ENCODE measurements around the gene FUOM. TPM values are rescaled to one million over a fixed set of nuclear protein-coding genes. Genes with fewer than 3 reads are reported as not detected.
A peak's percentile ranks its signal among the peaks of the same experiment; 100 is the strongest.
"Not testable (repeated sequence)": the region's sequence is repeated elsewhere in the genome, so short reads cannot be mapped to it uniquely, and the experiment has no call there.

Gene FUOM
- polyA plus RNA-seq, 3 donors, result 29.8 to 56.8 (median 39.0) TPM

GRCh38 chr10:133377818-133378250, 20.0 kb upstream of the FUOM start:
- WGBS (ENCODE audit: insufficient coverage), result 39% methylated on average over 20 of the region's 20 CpGs
- Mint-ChIP-seq H3K27me3 (ENCODE audit: low read depth in 3 of 3) (peaks cover 6 to 25% (median 19%) of the 10 kb centered on the region in 3 donors), H3K4me1 (peaks cover 34% of the 10 kb centered on the region), H3K27ac (peak overlapping the region in 2 of 7 donors; percentile 43 to 65), H3K9me3 (peaks cover 0 to 2% (median 0%) of the 10 kb centered on the region in 7 donors), H3K36me3 (peaks cover 2 to 8% of the 10 kb centered on the region in 2 donors), H3K4me3 (peak overlapping the region; percentile 85 to 92)
- Histone ChIP-seq H3K4me2 (replicated peaks; ENCODE audit: extremely low read depth, low read length, poor library complexity, severe bottlenecking) (peak overlapping the region; percentile 90), H3K4me1 (ENCODE audit: control insufficient read depth in 1 of 2, insufficient read depth in 2 of 2, low read length in 2 of 2) (peaks cover 39 to 50% of the 10 kb centered on the region in 2 donors), H3K9me3 (replicated peaks in 1 of 2; ENCODE audit: control insufficient read depth in 1 of 2, insufficient read depth in 1 of 2, low read length in 2 of 2) (no peaks in the 10 kb centered on the region), H3K27ac (ENCODE audit: low read depth in 1 of 2, low read length in 2 of 2) (no peak overlapping the region), H2AFZ (ENCODE audit: insufficient read depth, low read depth, low read length, poor library complexity, severe bottlenecking) (peak overlapping the region; percentile 91), H3K4me3 (replicated peaks in 1 of 3; ENCODE audit: low read depth in 2 of 3, low read length in 3 of 3) (peak overlapping the region; percentile 58 to 88 (median 65)), H3K79me2 (ENCODE audit: insufficient read depth, low read length) (no peaks in the 10 kb centered on the region), H3K9ac (ENCODE audit: insufficient read depth, low read length, poor library complexity, severe bottlenecking) (peak overlapping the region; percentile 62), H3K27me3 (ENCODE audit: control insufficient read depth in 2 of 2, insufficient read depth in 2 of 2, low read length in 2 of 2) (peaks cover 0 to 6% of the 10 kb centered on the region in 2 donors), H3K36me3 (replicated peaks in 1 of 2; ENCODE audit: control insufficient read depth in 1 of 2, insufficient read depth in 2 of 2, low read length in 2 of 2) (no peaks in the 10 kb centered on the region), H4K20me1 (ENCODE audit: insufficient read depth, low read length) (no peaks in the 10 kb centered on the region)
- intact Hi-C loops (cut with micrococcal nuclease), result loop anchor here in 1 of 2 donors (10.0 kb wide), 1 partner anchor 1073 kb away; the partner anchor contains the start of gene STK32C
- TF ChIP-seq CTCF (IDR thresholded peaks at IDR 0.05), result no peak
- DNase-seq, result no peak

- H3K27ac ChIP-seq (ENCODE audit: low read depth in 1 of 2, low read length in 2 of 2), result no peak overlapping the region
- peak overlapping the region; percentile 62 for H3K9ac ChIP-seq (ENCODE audit: insufficient read depth, low read length, poor library complexity, severe bottlenecking)
- H4K20me1 ChIP-seq (ENCODE audit: insufficient read depth, low read length), result no peaks in the 10 kb centered on the region
- no peak for DNase-seq
- Mint-ChIP-seq H3K4me1 (peaks cover 36% of the 10 kb centered on the region), H3K27ac (no peak overlapping the region), H3K9me3 (peaks cover 0 to 2% (median 0%) of the 10 kb centered on the region in 7 donors), H3K36me3 (peaks cover 0 to 6% of the 10 kb centered on the region in 2 donors), H3K4me3 (peak overlapping the region in 1 of 2 donors; percentile 39), H3K27me3 (ENCODE audit: low read depth in 3 of 3) (peaks cover 6 to 23% (median 19%) of the 10 kb centered on the region in 3 donors)
- WGBS (ENCODE audit: insufficient coverage), result 94% methylated on average over 27 of the region's 30 CpGs
- H3K79me2 ChIP-seq (ENCODE audit: insufficient read depth, low read length), result peaks cover 2% of the 10 kb centered on the region
- H3K4me1 ChIP-seq (ENCODE audit: control insufficient read depth in 1 of 2, insufficient read depth in 2 of 2, low read length in 2 of 2), result peaks cover 43 to 55% of the 10 kb centered on the region in 2 donors
- H3K36me3 ChIP-seq (replicated peaks in 1 of 2; ENCODE audit: control insufficient read depth in 1 of 2, insufficient read depth in 2 of 2, low read length in 2 of 2), result no peaks in the 10 kb centered on the region
- peaks cover 0 to 6% of the 10 kb centered on the region in 2 donors for H3K27me3 ChIP-seq (ENCODE audit: control insufficient read depth in 2 of 2, insufficient read depth in 2 of 2, low read length in 2 of 2)
- H3K4me3 ChIP-seq (replicated peaks in 1 of 3; ENCODE audit: low read depth in 2 of 3, low read length in 3 of 3), result peak overlapping the region in 1 of 3 experiments; percentile 88
- no peaks in the 10 kb centered on the region for H3K9me3 ChIP-seq (replicated peaks in 1 of 2; ENCODE audit: control insufficient read depth in 1 of 2, insufficient read depth in 1 of 2, low read length in 2 of 2)
- TF ChIP-seq CTCF (IDR thresholded peaks at IDR 0.05), result no peak
- peak overlapping the region; percentile 90 for H3K4me2 ChIP-seq (replicated peaks; ENCODE audit: extremely low read depth, low read length, poor library complexity, severe bottlenecking)
- intact Hi-C loops (cut with micrococcal nuclease), result loop anchor here in 1 of 2 donors (10.0 kb wide), 1 partner anchor 1072 kb away; the partner anchor contains the start of gene STK32C
- peak overlapping the region; percentile 91 for H2AFZ ChIP-seq (ENCODE audit: insufficient read depth, low read depth, low read length, poor library complexity, severe bottlenecking)
Measured at GRCh38 chr10:133377025-133377817, 19.4 kb upstream of the FUOM start.

GRCh38 chr10:133376183-133376582, 18.4 kb upstream of the FUOM start:
- H3K9me3 ChIP-seq (replicated peaks in 1 of 2; ENCODE audit: control insufficient read depth in 1 of 2, insufficient read depth in 1 of 2, low read length in 2 of 2); H3K36me3 Mint-ChIP-seq; H3K79me2 ChIP-seq (ENCODE audit: insufficient read depth, low read length): not testable (repeated sequence)

More at GRCh38 chr10:133376183-133376582, 18.4 kb upstream of the FUOM start:
- H3K9me3 Mint-ChIP-seq; H3K4me3 ChIP-seq (replicated peaks in 1 of 3; ENCODE audit: low read depth in 2 of 3, low read length in 3 of 3); H3K9ac ChIP-seq (ENCODE audit: insufficient read depth, low read length, poor library complexity, severe bottlenecking); DNase-seq; H3K27me3 ChIP-seq (ENCODE audit: control insufficient read depth in 2 of 2, insufficient read depth in 2 of 2, low read length in 2 of 2); H3K4me3 Mint-ChIP-seq; H3K27ac Mint-ChIP-seq; H2AFZ ChIP-seq (ENCODE audit: insufficient read depth, low read depth, low read length, poor library complexity, severe bottlenecking); H4K20me1 ChIP-seq (ENCODE audit: insufficient read depth, low read length); H3K27ac ChIP-seq (ENCODE audit: low read depth in 1 of 2, low read length in 2 of 2); H3K4me2 ChIP-seq (replicated peaks; ENCODE audit: extremely low read depth, low read length, poor library complexity, severe bottlenecking); H3K36me3 ChIP-seq (replicated peaks in 1 of 2; ENCODE audit: control insufficient read depth in 1 of 2, insufficient read depth in 2 of 2, low read length in 2 of 2): not testable (repeated sequence)
- intact Hi-C loops (cut with micrococcal nuclease), result loop anchor here in 1 of 2 donors (10.0 kb wide), 1 partner anchor 1071 kb away; the partner anchor contains the start of gene STK32C
- WGBS (ENCODE audit: insufficient coverage), result 100% methylated on average over 1 of the region's 5 CpGs
- H3K4me1 Mint-ChIP-seq, result peaks cover 32% of the 10 kb centered on the region
- peaks cover 6 to 23% (median 21%) of the 10 kb centered on the region in 3 donors for H3K27me3 Mint-ChIP-seq (ENCODE audit: low read depth in 3 of 3)
- peaks cover 42 to 53% of the 10 kb centered on the region in 2 donors for H3K4me1 ChIP-seq (ENCODE audit: control insufficient read depth in 1 of 2, insufficient read depth in 2 of 2, low read length in 2 of 2)
